ENCODE results near the gene HHAT. TPM values are rescaled to one million over a fixed set of nuclear protein-coding genes. Genes with fewer than 3 reads are reported as not detected.

HHAT gene
- total and polyA plus RNA-seq, 8 donors = under 0.01 to 5.8 (median 1.6) TPM

DNA sequence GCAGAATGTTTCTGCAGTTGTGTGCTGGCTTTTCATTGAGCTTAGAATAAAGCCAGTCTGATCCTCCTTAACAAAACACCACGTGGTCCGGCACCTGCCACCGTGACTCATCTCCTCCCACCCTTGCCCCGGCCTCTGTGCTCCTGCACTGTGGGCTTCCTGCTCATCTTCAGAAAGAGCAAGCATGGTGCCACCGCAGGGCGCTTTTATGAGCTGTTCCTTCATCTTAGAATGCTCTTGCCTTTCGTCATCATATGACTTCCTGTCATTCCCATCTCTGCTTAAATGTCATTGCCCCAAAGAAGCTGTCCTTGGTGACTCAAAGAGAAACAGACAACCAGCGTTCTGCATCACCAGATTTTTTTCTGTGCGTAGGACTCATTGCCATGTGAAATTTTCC lies 117.8 kb downstream of the HHAT start:
- 58 to 66% (median 65%) methylated on average over 9 of the region's 9 CpGs for WGBS, 5 donors
- TF ChIP-seq, protein P1, sequence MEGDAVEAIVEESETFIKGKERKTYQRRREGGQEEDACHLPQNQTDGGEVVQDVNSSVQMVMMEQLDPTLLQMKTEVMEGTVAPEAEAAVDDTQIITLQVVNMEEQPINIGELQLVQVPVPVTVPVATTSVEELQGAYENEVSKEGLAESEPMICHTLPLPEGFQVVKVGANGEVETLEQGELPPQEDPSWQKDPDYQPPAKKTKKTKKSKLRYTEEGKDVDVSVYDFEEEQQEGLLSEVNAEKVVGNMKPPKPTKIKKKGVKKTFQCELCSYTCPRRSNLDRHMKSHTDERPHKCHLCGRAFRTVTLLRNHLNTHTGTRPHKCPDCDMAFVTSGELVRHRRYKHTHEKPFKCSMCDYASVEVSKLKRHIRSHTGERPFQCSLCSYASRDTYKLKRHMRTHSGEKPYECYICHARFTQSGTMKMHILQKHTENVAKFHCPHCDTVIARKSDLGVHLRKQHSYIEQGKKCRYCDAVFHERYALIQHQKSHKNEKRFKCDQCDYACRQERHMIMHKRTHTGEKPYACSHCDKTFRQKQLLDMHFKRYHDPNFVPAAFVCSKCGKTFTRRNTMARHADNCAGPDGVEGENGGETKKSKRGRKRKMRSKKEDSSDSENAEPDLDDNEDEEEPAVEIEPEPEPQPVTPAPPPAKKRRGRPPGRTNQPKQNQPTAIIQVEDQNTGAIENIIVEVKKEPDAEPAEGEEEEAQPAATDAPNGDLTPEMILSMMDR (IDR thresholded peaks at IDR 0.05) = no peak
- no peak for TF ChIP-seq POLR2AphosphoS5 (IDR thresholded peaks at IDR 0.05)
- TF ChIP-seq EP300 (IDR thresholded peaks at IDR 0.05) = no peak
- TF ChIP-seq POLR2A (IDR thresholded peaks at IDR 0.05) = no peak

GRCh38 chr1:210447456-210448057 lies 118.9 kb downstream of the HHAT start:
- no peak overlapping the region for H3K4me3 ChIP-seq
- H3K27me3 ChIP-seq = no peaks in the 10 kb centered on the region
- H3K36me3 ChIP-seq = no peaks in the 10 kb centered on the region
- no peaks in the 10 kb centered on the region for H3K9me3 ChIP-seq
- no peaks in the 10 kb centered on the region for H3K4me1 ChIP-seq
- intact Hi-C loops (cut with DNase I; ENCODE audit: low total_unique reads) = no loop called here
- no peak for TF ChIP-seq POLR2A (IDR thresholded peaks at IDR 0.05)
- TF ChIP-seq POLR2AphosphoS5 (IDR thresholded peaks at IDR 0.05) = no peak
- TF ChIP-seq, protein P1 (IDR thresholded peaks at IDR 0.05) = no peak
- no peak for TF ChIP-seq EP300 (IDR thresholded peaks at IDR 0.05)
- no peak for DNase-seq
- no peak overlapping the region for H3K27ac ChIP-seq
- WGBS, 5 donors = 81 to 90% (median 86%) methylated on average over 5 of the region's 5 CpGs

More for the DNA sequence above, 117.8 kb downstream of the HHAT start:
- no peaks in the 10 kb centered on the region for H3K4me1 ChIP-seq
- H3K27me3 ChIP-seq = no peaks in the 10 kb centered on the region
- peak in 1 of 2 donors; percentile 51 for DNase-seq
- no peak overlapping the region for H3K4me3 ChIP-seq
- intact Hi-C loops (cut with DNase I; ENCODE audit: low total_unique reads) = no loop called here
- no peaks in the 10 kb centered on the region for H3K36me3 ChIP-seq
- no peaks in the 10 kb centered on the region for H3K9me3 ChIP-seq
- no peak overlapping the region for H3K27ac ChIP-seq

- Histone ChIP-seq H3K4me1 (no peaks in the 10 kb centered on the region), H3K36me3 (no peaks in the 10 kb centered on the region), H3K9me3 (no peaks in the 10 kb centered on the region), H3K27ac (no peak overlapping the region), H3K27me3 (no peaks in the 10 kb centered on the region), H3K4me3 (no peak overlapping the region)
- intact Hi-C loops (cut with DNase I; ENCODE audit: low total_unique reads) = no loop called here
- peak in 1 of 2 donors; percentile 74 for DNase-seq
- TF ChIP-seq EP300 (IDR thresholded peaks at IDR 0.05) = no peak
- TF ChIP-seq, protein P1 (IDR thresholded peaks at IDR 0.05) = peak in 5 of 7 experiments; percentile 10 to 52 (median 41)
- WGBS, 5 donors = 31 to 45% (median 42%) methylated on average over 4 of the region's 4 CpGs
These were observed 119.7 kb downstream of the HHAT start for GRCh38 chr1:210448297-210448892.

GRCh38 chr1:210455840-210456603 lies 127.3 kb downstream of the HHAT start:
- intact Hi-C loops (cut with DNase I; ENCODE audit: low total_unique reads) = no loop called here
- Histone ChIP-seq H3K4me1 (no peaks in the 10 kb centered on the region), H3K36me3 (no peaks in the 10 kb centered on the region), H3K9me3 (no peaks in the 10 kb centered on the region), H3K27me3 (no peaks in the 10 kb centered on the region), H3K4me3 (no peak overlapping the region), H3K27ac (no peak overlapping the region)
- TF ChIP-seq, protein P1 (IDR thresholded peaks at IDR 0.05) = no peak
- no peak for TF ChIP-seq POLR2A (IDR thresholded peaks at IDR 0.05)
- WGBS, 5 donors = 70 to 83% (median 74%) methylated on average over 8 of the region's 8 CpGs
- no peak for DNase-seq

Data from stomach (tissue), 9 donors.